Neural cell (in vitro differentiated cells): ENCODE results near the gene CASP3. TPM values are rescaled to one million over a fixed set of nuclear protein-coding genes. Genes with fewer than 3 reads are reported as not detected.

Experiments used
- H2AFZ ChIP-seq: fragments of 200-600, 300-800 bp; sonication (generic), shearing (Covaris generic); 2 replicates; pipeline ENCODE4 v1.6.0; 2014; ENCODE audit warnings: low read depth, mild to moderate bottlenecking, antibody characterized with exemption, low read length, moderate library complexity
- H3F3A ChIP-seq: fragments of 200-600 bp; shearing (Covaris generic); 2 replicates; pipeline ENCODE4 v1.6.1; 2016; ENCODE audit warnings: mild to moderate bottlenecking, moderate library complexity, mixed read lengths, antibody characterized with exemption, low read length; ENCODE audit not compliant: insufficient read depth, poor library complexity, severe bottlenecking
- H3K27ac ChIP-seq: fragments of 200-600, 300-800 bp; sonication (generic), shearing (Covaris generic); 2 replicates; pipeline ENCODE4 v1.5.1; 2014; ENCODE audit warnings: mild to moderate bottlenecking, low read length, moderate library complexity
- H3K27me3 ChIP-seq: fragments of 300-800, 200-600 bp; sonication (generic), shearing (Covaris generic); 2 replicates; pipeline ENCODE4 v1.6.0; 2014; ENCODE audit warnings: mild to moderate bottlenecking, low read depth, low read length, moderate library complexity; ENCODE audit not compliant: insufficient read depth
- H3K36me3 ChIP-seq: fragments of 300-800, 200-600 bp; sonication (generic), shearing (Covaris generic); 2 replicates; pipeline ENCODE4 v1.5.1; 2014; ENCODE audit warnings: mild to moderate bottlenecking, antibody characterized with exemption, low read length, moderate library complexity; ENCODE audit not compliant: insufficient read depth
- H3K4me2 ChIP-seq: fragments of 300-800, 200-600 bp; sonication (generic), shearing (Covaris generic); 2 replicates; pipeline ENCODE4 v1.6.0; 2014; ENCODE audit warnings: mild to moderate bottlenecking, low read length
- H3K4me3 ChIP-seq: fragments of 300-800, 200-600 bp; sonication (generic), shearing (Covaris generic); 2 replicates; pipeline ENCODE4 v1.5.1; 2014; ENCODE audit warnings: mild to moderate bottlenecking, low read length, moderate library complexity
- H3K79me2 ChIP-seq: fragments of 200-600 bp; shearing (Covaris generic); replicated peaks from 2 replicates; pipeline ENCODE4 v1.6.0; 2014; ENCODE audit warnings: mild to moderate bottlenecking, low read length, moderate library complexity; ENCODE audit not compliant: insufficient read depth
- H3K9ac ChIP-seq: fragments of 300-800, 200-600 bp; sonication (generic), shearing (Covaris generic); 2 replicates; pipeline ENCODE4 v1.6.1; 2016; ENCODE audit warnings: mild to moderate bottlenecking, low read length, mixed read lengths
- H3K9me2 ChIP-seq: fragments of 200-600 bp; shearing (Covaris generic); 2 replicates; pipeline ENCODE4 v1.6.1; 2016; ENCODE audit warnings: mild to moderate bottlenecking, low read length, mixed read lengths; ENCODE audit not compliant: insufficient read depth
- H3K9me3 ChIP-seq: fragments of 200-600, 300-800 bp; sonication (generic), shearing (Covaris generic); 2 replicates; pipeline ENCODE4 v1.6.1; 2016; ENCODE audit warnings: mild to moderate bottlenecking, mixed run types, low read length, moderate library complexity, mixed read lengths
- H4K20me1 ChIP-seq: fragments of 200-600 bp; shearing (Covaris generic); 2 replicates; pipeline ENCODE4 v1.6.1; 2016; ENCODE audit warnings: mild to moderate bottlenecking, mixed run types; ENCODE audit not compliant: insufficient read depth
- CTCF ChIP-seq: fragments of 450-650 bp; IDR thresholded peaks from 2 replicates; pipeline ENCODE4 v1.5.1; 2014; ENCODE audit warnings: antibody characterized with exemption, mild to moderate bottlenecking, moderate library complexity; ENCODE audit not compliant: poor library complexity, severe bottlenecking
- EP300 ChIP-seq: fragments of 450-650 bp; conservative IDR thresholded peaks from 2 replicates; pipeline ENCODE4 v1.6.1; 2014; ENCODE audit warnings: antibody characterized with exemption, mild to moderate bottlenecking, moderate library complexity; ENCODE audit not compliant: poor library complexity, severe bottlenecking
- EZH2 ChIP-seq: fragments of 200-600, 300-800 bp; shearing (Covaris generic), sonication (generic); IDR thresholded peaks from 2 replicates; pipeline ENCODE4 v1.6.1; 2014; ENCODE audit warnings: antibody characterized with exemption, low read length, borderline replicate concordance, mild to moderate bottlenecking; ENCODE audit not compliant: insufficient read depth, poor library complexity, severe bottlenecking
- MXI1 ChIP-seq: fragments of 450-650 bp; conservative IDR thresholded peaks from 2 replicates; pipeline ENCODE4 v1.6.1; 2014; ENCODE audit warnings: antibody characterized with exemption, mild to moderate bottlenecking; ENCODE audit not compliant: poor library complexity, severe bottlenecking
- POLR2AphosphoS5 ChIP-seq: IDR thresholded peaks from 2 replicates; pipeline ENCODE4 v1.6.1; 2012
- RAD21 ChIP-seq: fragments of 450-650 bp; conservative IDR thresholded peaks from 2 replicates; pipeline ENCODE4 v1.6.1; 2014; ENCODE audit warnings: antibody characterized with exemption, mild to moderate bottlenecking, moderate library complexity
- SMC3 ChIP-seq: fragments of 450-650 bp; conservative IDR thresholded peaks from 2 replicates; pipeline ENCODE4 v1.6.1; 2014; ENCODE audit warnings: antibody characterized with exemption, mild to moderate bottlenecking, moderate library complexity; ENCODE audit not compliant: poor library complexity
- TAF1 ChIP-seq: IDR thresholded peaks from 2 replicates; pipeline ENCODE4 v1.6.1; 2012; ENCODE audit warnings: low read depth
- polyA plus RNA-seq: library from polyadenylated mRNA; depleted of rRNA; stranded (reverse); fragments of >200 nt; gene quantifications from 2 replicates; pipeline ENCODE4 v1.2.3, GENCODE V29; 2014
- TF ChIP-seq, protein P1 (sequence below): IDR thresholded peaks from 2 replicates; pipeline ENCODE4 v1.6.1; 2012; ENCODE audit warnings: borderline replicate concordance

CASP3 gene
- polyA plus RNA-seq, 1 donor from 2014 or later, result 116 TPM

DNA sequence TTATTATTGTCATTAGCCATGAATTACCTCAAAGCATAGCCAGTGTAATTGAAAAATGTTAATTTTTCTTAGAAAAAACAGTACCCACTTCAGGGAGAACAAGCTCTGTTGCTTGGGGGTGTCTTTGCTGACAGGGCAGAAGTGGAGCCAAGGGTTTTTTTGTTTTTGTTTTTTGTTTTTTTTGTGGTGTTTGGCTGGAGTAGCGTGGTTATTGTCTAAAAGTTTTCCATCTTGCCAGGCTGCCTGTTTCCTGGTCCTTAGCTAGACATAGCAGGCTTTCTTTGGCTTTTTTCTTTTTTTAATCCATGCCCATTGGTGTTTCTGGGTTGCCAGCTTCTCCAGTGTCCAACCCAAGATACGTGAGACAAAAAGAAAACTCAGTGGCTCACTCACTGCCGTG, 61.5 kb downstream of the CASP3 start (continued):
- TF ChIP-seq SMC3 (no peak), RAD21 (no peak)

DNA sequence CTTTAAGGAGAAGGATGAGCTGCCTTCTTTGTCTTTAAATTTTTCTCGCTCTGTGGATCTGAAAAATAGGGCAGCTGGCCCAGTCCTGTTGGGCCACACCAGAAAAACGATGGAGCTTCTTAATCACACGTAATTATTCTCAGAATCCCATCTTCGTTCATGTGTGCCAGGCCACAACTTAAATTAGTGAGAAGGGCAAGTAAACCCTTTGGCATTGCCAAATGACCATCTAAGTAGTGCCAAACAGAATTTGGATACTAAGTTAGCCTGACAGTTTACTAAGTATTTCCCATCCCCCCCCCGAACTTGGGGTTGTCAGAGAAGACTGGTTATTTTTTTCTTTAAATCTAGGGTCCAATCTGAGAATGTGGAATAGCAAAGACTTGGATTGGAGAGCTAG, 62.0 kb downstream of the CASP3 start:
- TF ChIP-seq EP300 (no peak), RAD21 (no peak)
- H3K27ac ChIP-seq, result no peak overlapping the region
- no peaks in the 10 kb centered on the region for H3K27me3 ChIP-seq

DNA sequence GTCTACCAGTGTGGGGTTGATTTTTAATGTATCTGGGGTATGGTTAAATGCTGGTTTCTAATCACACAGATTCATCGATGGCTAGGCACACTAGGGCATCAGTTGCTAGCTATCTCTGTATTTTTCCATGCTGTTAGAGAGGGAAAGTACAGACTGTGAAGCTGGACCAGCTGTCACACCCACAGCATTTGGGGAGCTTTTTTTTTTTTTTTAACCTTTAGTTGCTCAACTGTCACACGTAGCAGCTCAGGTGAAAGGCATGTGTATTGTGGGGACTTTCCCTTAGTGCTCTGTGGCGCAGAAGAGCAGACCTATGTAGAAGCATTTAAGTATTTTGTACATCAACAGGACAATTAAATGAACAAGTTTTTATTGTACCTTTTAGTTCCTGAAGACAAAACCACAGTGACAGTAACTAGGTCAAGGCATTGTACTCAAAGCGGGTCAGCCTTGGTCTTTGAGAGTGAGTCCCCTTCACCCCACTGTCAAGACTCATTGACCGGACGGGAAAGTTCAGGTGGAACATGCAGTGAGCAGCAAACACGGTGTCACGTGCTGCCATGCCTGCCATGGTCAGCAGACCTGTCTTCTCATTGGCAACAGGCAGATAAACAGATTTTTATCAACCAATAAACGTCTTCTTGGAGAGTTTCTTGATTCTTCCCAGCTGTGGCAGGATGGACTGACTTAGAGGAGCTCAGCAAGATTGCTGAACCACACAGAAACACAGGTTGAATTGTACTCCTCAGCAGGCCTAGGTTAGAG, 65.3 kb downstream of the CASP3 start:
- Histone ChIP-seq H3F3A (no peaks in the 10 kb centered on the region), H3K79me2 (no peaks in the 10 kb centered on the region), H4K20me1 (no peaks in the 10 kb centered on the region), H3K27me3 (no peaks in the 10 kb centered on the region), H3K27ac (no peak overlapping the region), H3K4me2 (no peak overlapping the region), H3K9ac (no peak overlapping the region), H3K9me2 (no peaks in the 10 kb centered on the region), H3K9me3 (no peaks in the 10 kb centered on the region), H2AFZ (no peak overlapping the region), H3K36me3 (no peaks in the 10 kb centered on the region), H3K4me3 (no peak overlapping the region)
- TF ChIP-seq, protein P1, sequence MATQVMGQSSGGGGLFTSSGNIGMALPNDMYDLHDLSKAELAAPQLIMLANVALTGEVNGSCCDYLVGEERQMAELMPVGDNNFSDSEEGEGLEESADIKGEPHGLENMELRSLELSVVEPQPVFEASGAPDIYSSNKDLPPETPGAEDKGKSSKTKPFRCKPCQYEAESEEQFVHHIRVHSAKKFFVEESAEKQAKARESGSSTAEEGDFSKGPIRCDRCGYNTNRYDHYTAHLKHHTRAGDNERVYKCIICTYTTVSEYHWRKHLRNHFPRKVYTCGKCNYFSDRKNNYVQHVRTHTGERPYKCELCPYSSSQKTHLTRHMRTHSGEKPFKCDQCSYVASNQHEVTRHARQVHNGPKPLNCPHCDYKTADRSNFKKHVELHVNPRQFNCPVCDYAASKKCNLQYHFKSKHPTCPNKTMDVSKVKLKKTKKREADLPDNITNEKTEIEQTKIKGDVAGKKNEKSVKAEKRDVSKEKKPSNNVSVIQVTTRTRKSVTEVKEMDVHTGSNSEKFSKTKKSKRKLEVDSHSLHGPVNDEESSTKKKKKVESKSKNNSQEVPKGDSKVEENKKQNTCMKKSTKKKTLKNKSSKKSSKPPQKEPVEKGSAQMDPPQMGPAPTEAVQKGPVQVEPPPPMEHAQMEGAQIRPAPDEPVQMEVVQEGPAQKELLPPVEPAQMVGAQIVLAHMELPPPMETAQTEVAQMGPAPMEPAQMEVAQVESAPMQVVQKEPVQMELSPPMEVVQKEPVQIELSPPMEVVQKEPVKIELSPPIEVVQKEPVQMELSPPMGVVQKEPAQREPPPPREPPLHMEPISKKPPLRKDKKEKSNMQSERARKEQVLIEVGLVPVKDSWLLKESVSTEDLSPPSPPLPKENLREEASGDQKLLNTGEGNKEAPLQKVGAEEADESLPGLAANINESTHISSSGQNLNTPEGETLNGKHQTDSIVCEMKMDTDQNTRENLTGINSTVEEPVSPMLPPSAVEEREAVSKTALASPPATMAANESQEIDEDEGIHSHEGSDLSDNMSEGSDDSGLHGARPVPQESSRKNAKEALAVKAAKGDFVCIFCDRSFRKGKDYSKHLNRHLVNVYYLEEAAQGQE, result no peak
- TF ChIP-seq SMC3 (no peak), EZH2 (no peak), EP300 (no peak), TAF1 (no peak), MXI1 (no peak), RAD21 (no peak), POLR2AphosphoS5 (no peak), CTCF (no peak)

More for the DNA sequence above, 62.0 kb downstream of the CASP3 start:
- H3K9ac ChIP-seq, result no peak overlapping the region
- H3K36me3 ChIP-seq, result no peaks in the 10 kb centered on the region
- H3F3A ChIP-seq, result no peaks in the 10 kb centered on the region
- no peaks in the 10 kb centered on the region for H3K9me2 ChIP-seq
- H3K4me2 ChIP-seq, result no peak overlapping the region
- H3K4me3 ChIP-seq, result no peak overlapping the region
- H4K20me1 ChIP-seq, result no peaks in the 10 kb centered on the region
- H3K79me2 ChIP-seq, result no peaks in the 10 kb centered on the region
- H3K9me3 ChIP-seq, result no peaks in the 10 kb centered on the region
- no peak overlapping the region for H2AFZ ChIP-seq

Other genes starting within 250 kb of the CASP3 start
- gene IRF2, start 174.9 kb downstream of the CASP3 start, polyA plus RNA-seq, result 1.4 and 5.7 TPM in 2 replicates
- gene PRIMPOL, start 291 bp upstream of the CASP3 start, polyA plus RNA-seq, result 23.6 and 29.8 TPM in 2 replicates
- gene CENPU, start 84.6 kb upstream of the CASP3 start, polyA plus RNA-seq, result 9.3 and 13.0 TPM in 2 replicates
- 30.7 and 38.3 TPM in 2 replicates for gene ACSL1, start 176.5 kb upstream of the CASP3 start, polyA plus RNA-seq